SK-N-SH (cell line): ENCODE measurements around the gene ADTRP. TPM values are rescaled to one million over a fixed set of nuclear protein-coding genes. Genes with fewer than 3 reads are reported as not detected.

ENCODE experiments used
- CTCF ChIA-PET: fragments of 300-600, 350-600 bp; formaldehyde crosslinking; extraction: SDS; loops from one replicate; lab custom pipeline; 2021; lab: Yijun Ruan, JAX
- POLR2A ChIA-PET: fragments of 350-600 bp; sonication (Branson Sonifier 250); formaldehyde crosslinking; extraction: SDS; loops from one replicate; lab custom pipeline; 2020; ENCODE audit warnings: antibody characterized with exemption, inconsistent platforms; lab: Yijun Ruan, JAX
- DNase-seq: peaks from one replicate; pipeline ENCODE4 v3.0.0; 2012
- H2AFZ ChIP-seq: fragments of 200-600 bp; sonication (generic); 2 replicates; pipeline ENCODE4 v1.8.1; 2016; ENCODE audit warnings: antibody characterized with exemption, mild to moderate bottlenecking, low read depth
- H3F3A ChIP-seq: fragments of 200-600 bp; sonication (generic); replicated peaks from 2 replicates; pipeline ENCODE3; 2016; ENCODE audit warnings: antibody characterized with exemption, mild to moderate bottlenecking; ENCODE audit not compliant: insufficient read depth
- H3K27ac ChIP-seq, 2 experiments: fragments of 200-500 bp in 1 of 2; fragments of 200-600 bp in 1 of 2; sonication (Bioruptor generic) in 1 of 2; sonication (generic), shearing (Covaris generic) in 1 of 2; 2 replicates each; pipeline versions ENCODE4 v1.5.1 to v1.6.1; 2014 to 2016; ENCODE audit warnings: low read depth in 2 of 2, inconsistent platforms in 1 of 2, low read length in 1 of 2, mild to moderate bottlenecking in 1 of 2, mixed read lengths in 1 of 2
- H3K27me3 ChIP-seq: fragments of 200-600 bp; sonication (generic), shearing (Covaris generic); 2 replicates; pipeline ENCODE4 v1.6.1; 2016; ENCODE audit warnings: mixed run types; ENCODE audit not compliant: insufficient read depth
- H3K36me3 ChIP-seq, 2 experiments: fragments of 200-500 bp in 1 of 2; fragments of 200-600 bp in 1 of 2; sonication (Bioruptor generic) in 1 of 2; sonication (generic) in 1 of 2; replicated peaks in 1 of 2; 2 replicates each; pipeline versions ENCODE3 to v1.5.1; 2014 to 2016; ENCODE audit warnings: low read length in 1 of 2, mild to moderate bottlenecking in 1 of 2; ENCODE audit not compliant: insufficient read depth in 2 of 2, control insufficient read depth in 1 of 2
- H3K4me1 ChIP-seq, 2 experiments: fragments of 200-500 bp in 1 of 2; fragments of 200-600 bp in 1 of 2; sonication (Bioruptor generic) in 1 of 2; sonication (generic), shearing (Covaris generic) in 1 of 2; 2 replicates each; pipeline versions ENCODE4 v1.5.1 to v1.6.1; 2014 to 2016; ENCODE audit warnings: low read depth in 1 of 2, low read length in 1 of 2, mixed run types in 1 of 2; ENCODE audit not compliant: insufficient read depth in 2 of 2, control insufficient read depth in 1 of 2
- H3K4me2 ChIP-seq: fragments of 200-600 bp; sonication (generic), shearing (Covaris generic); 2 replicates; pipeline ENCODE4 v1.6.1; 2017; ENCODE audit warnings: mixed run types
- H3K4me3 ChIP-seq, 2 experiments: fragments of 200-500 bp in 1 of 2; fragments of 200-600 bp in 1 of 2; sonication (Bioruptor generic) in 1 of 2; sonication (generic), shearing (Covaris generic) in 1 of 2; 2 replicates each; pipeline versions ENCODE4 v1.5.1 to v1.8.1; 2014 to 2016; ENCODE audit warnings: low read depth in 2 of 2, inconsistent platforms in 1 of 2, low read length in 1 of 2, mild to moderate bottlenecking in 1 of 2, mixed read lengths in 1 of 2, moderate library complexity in 1 of 2
- H3K79me2 ChIP-seq: fragments of 200-600 bp; sonication (generic); 2 replicates; pipeline ENCODE4 v1.8.1; 2017; ENCODE audit warnings: mild to moderate bottlenecking; ENCODE audit not compliant: insufficient read depth
- H3K9ac ChIP-seq: fragments of 200-600 bp; sonication (generic); 2 replicates; pipeline ENCODE4 v1.6.1; 2017; ENCODE audit warnings: mixed run types
- H3K9me2 ChIP-seq: fragments of 200-600 bp; sonication (generic); 2 replicates; pipeline ENCODE4 v1.6.1; 2017; ENCODE audit warnings: mixed run types
- H3K9me3 ChIP-seq: fragments of 200-600 bp; sonication (generic); 2 replicates; pipeline ENCODE4 v1.6.1; 2017; ENCODE audit warnings: mixed run types, mild to moderate bottlenecking, moderate library complexity
- H4K20me1 ChIP-seq: fragments of 200-600 bp; sonication (generic); 2 replicates; pipeline ENCODE4 v1.6.1; 2017; ENCODE audit warnings: mild to moderate bottlenecking, mixed run types; ENCODE audit not compliant: insufficient read depth
- CTCF ChIP-seq: fragments of 200-600 bp; sonication (generic); IDR thresholded peaks from 2 replicates; pipeline ENCODE4 v1.6.1; 2017; ENCODE audit warnings: antibody characterized with exemption, mild to moderate bottlenecking, moderate library complexity
- GABPA ChIP-seq: IDR thresholded peaks from 2 replicates; pipeline ENCODE4 v1.4.0; 2012; ENCODE audit warnings: low read depth, mild to moderate bottlenecking
- GATA2 ChIP-seq: sonication (generic); formaldehyde crosslinking; IDR thresholded peaks from 2 replicates; pipeline ENCODE4 v1.5.0; 2020; ENCODE audit warnings: mild to moderate bottlenecking, missing genetic modification reagents
- NFIC ChIP-seq: IDR thresholded peaks from 2 replicates; pipeline ENCODE4 v1.4.0; 2012; ENCODE audit warnings: borderline replicate concordance
- NRF1 ChIP-seq: IDR thresholded peaks from 2 replicates; pipeline ENCODE4 v1.6.1; 2012; ENCODE audit warnings: low read depth, mild to moderate bottlenecking, low read length
- PBX3 ChIP-seq: IDR thresholded peaks from 2 replicates; pipeline ENCODE4; 2012
- RAD21 ChIP-seq: IDR thresholded peaks from 2 replicates; pipeline ENCODE4 v1.6.1; 2012; ENCODE audit warnings: mild to moderate bottlenecking, low read length
- REST ChIP-seq: IDR thresholded peaks from 2 replicates; pipeline ENCODE4 v1.6.1; 2012; ENCODE audit warnings: mild to moderate bottlenecking, low read depth, low read length, moderate library complexity
- RXRA ChIP-seq: IDR thresholded peaks from 2 replicates; pipeline ENCODE4 v1.4.0; 2012; ENCODE audit warnings: low read depth, mild to moderate bottlenecking, borderline replicate concordance
- TAF1 ChIP-seq: IDR thresholded peaks from 2 replicates; pipeline ENCODE4 v1.6.1; 2012; ENCODE audit warnings: low read depth, mild to moderate bottlenecking, low read length, moderate library complexity, borderline replicate concordance
- YY1 ChIP-seq: IDR thresholded peaks from 2 replicates; pipeline ENCODE4 v1.4.0; 2012; ENCODE audit warnings: low read depth, mild to moderate bottlenecking
- ZBTB33 ChIP-seq: IDR thresholded peaks from 2 replicates; pipeline ENCODE4 v1.4.0; 2012; ENCODE audit warnings: low read depth, borderline replicate concordance
- WGBS: methylation state at CpG from one replicate; pipeline ENCODE4 v1.1.6; 2017; ENCODE audit warnings: low lambda C conversion rate; 5-methylcytosine and 5-hydroxymethylcytosine counted together
- polyA plus RNA-seq, 3 experiments: library from polyadenylated mRNA; depleted of rRNA; stranded (reverse); fragments of >200 nt; gene quantifications; 2 replicates each; pipeline ENCODE4 v1.2.3, GENCODE V29; 2012

ADTRP gene
- polyA plus RNA-seq, 1 of the 3 experiments (the other 2 are of a cell fraction): 0.84 TPM

- Histone ChIP-seq H3K9me3 (no peaks in the 10 kb centered on the region), H3K79me2 (no peaks in the 10 kb centered on the region), H3K4me1 (no peaks in the 10 kb centered on the region), H3K27ac (no peak overlapping the region), H4K20me1 (no peaks in the 10 kb centered on the region), H3K9me2 (no peaks in the 10 kb centered on the region), H3K27me3 (no peaks in the 10 kb centered on the region), H3K9ac (no peak overlapping the region), H3K36me3 (no peaks in the 10 kb centered on the region), H3K4me3 (no peak overlapping the region), H3F3A (no peaks in the 10 kb centered on the region), H2AFZ (no peak overlapping the region), H3K4me2 (no peak overlapping the region)
- ChIA-PET POLR2A (no interaction called here), CTCF (no interaction called here)
- WGBS: 67% methylated on average over 2 of the region's 3 CpGs
- TF ChIP-seq CTCF (no peak), GABPA (no peak), RXRA (no peak), NRF1 (no peak), TAF1 (no peak), RAD21 (no peak), YY1 (no peak), PBX3 (no peak), NFIC (no peak), ZBTB33 (no peak), REST (no peak), GATA2 (no peak)
- DNase-seq: no peak
These were observed 31.6 kb downstream of the ADTRP start for GRCh38 chr6:11747021-11747420.
